Loucy (cell line): ENCODE results near the gene DSG2.

ENCODE experiments used
- CTCF ChIP-seq: fragments of 200-600 bp; sonication (generic); conservative IDR thresholded peaks from 2 replicates; pipeline ENCODE4 v1.5.1; 2014; ENCODE audit warnings: mild to moderate bottlenecking, antibody characterized with exemption, low read length
- EZH2phosphoT487 ChIP-seq: fragments of 200-600 bp; IDR thresholded peaks from 2 replicates; pipeline ENCODE4 v1.6.1; 2018; ENCODE audit warnings: antibody characterized with exemption, mild to moderate bottlenecking, moderate library complexity, borderline replicate concordance

- TF ChIP-seq CTCF (no peak), EZH2phosphoT487 (no peak)
These were observed 76.4 kb downstream of the DSG2 start for GRCh38 chr18:31574359-31574758.
